IPS DF 6.9 (cell line): ENCODE data around the gene E2F4.

Source experiments
- DNase-seq: peaks from one replicate; pipeline ENCODE4 v3.0.0-alpha.2; 2013; ENCODE audit warnings: low read depth, low spot score
- H3K27ac ChIP-seq: one replicate; pipeline ENCODE4 v1.5.1; 2013; ENCODE audit warnings: low read length, control low read depth
- H3K27me3 ChIP-seq: 2 replicates; pipeline ENCODE4 v1.6.1; 2013; ENCODE audit warnings: mild to moderate bottlenecking, low read length; ENCODE audit not compliant: control insufficient read depth, insufficient read depth
- H3K36me3 ChIP-seq: 2 replicates; pipeline ENCODE4 v1.6.1; 2013; ENCODE audit warnings: low read length; ENCODE audit not compliant: control insufficient read depth, insufficient read depth
- H3K4me1 ChIP-seq: 2 replicates; pipeline ENCODE4 v1.6.1; 2013; ENCODE audit warnings: low read length; ENCODE audit not compliant: control insufficient read depth, insufficient read depth
- H3K4me3 ChIP-seq: 2 replicates; pipeline ENCODE4 v1.5.1; 2013; ENCODE audit warnings: mild to moderate bottlenecking, low read length
- H3K9me3 ChIP-seq: 2 replicates; pipeline ENCODE4 v1.6.1; 2013; ENCODE audit warnings: low read length, inconsistent platforms; ENCODE audit not compliant: control insufficient read depth, insufficient read depth
- WGBS: extraction: QIAGEN DNeasy Blood & Tissue Kit; methylation state at CpG from one replicate; pipeline ENCODE4 v1.1.7; 2013; ENCODE audit warnings: mixed read lengths, missing lambda C conversion rate; ENCODE audit not compliant: insufficient read length, insufficient coverage; 5-methylcytosine and 5-hydroxymethylcytosine counted together

Gene E2F4

DNA sequence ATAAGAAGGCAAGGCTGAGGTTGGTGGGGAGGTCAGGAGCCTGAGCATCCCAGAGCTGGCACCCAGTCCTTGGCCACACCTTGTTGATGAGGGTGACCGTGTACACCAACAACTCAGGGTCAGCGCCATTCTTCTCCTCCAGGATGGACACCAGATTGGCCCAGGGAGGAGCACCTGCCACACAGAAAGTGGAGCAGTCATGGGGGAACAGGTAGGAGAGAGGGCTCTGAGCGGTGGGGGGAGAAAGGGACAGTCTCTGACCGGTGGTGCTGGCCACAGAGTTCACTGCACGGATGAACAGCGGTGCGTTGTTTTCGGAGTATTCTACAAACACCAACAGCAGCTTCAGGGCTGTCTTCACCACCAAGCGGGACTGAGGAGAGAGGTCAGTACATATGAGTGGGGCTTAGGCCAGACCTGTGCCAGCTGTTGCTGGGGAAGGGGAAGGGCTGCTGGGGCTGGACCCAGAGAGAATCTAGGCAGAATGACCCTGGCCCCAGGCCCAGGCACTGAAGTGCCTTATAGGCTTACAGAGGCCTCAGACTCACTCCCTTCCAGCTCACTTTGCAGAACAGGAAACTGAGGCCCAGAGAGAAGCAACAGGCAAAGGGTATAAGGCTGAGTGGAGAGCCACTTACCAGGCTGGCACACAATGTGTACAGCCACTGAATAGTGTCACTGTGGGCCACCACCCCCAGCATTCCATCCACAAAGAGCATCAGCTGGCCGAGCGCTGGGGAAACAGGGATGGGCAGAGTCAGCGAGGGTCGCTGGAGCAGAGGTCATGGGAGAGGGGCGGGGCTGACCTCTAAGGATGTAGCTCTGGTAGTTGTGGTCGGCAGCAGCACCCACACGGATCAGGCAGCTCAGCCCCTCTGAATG, 45.7 kb downstream of the E2F4 start:
- H3K4me1 ChIP-seq = peaks cover 6% of the 10 kb centered on the region; the same call in 1 of the 2 replicates
- no peak overlapping the region for H3K27ac ChIP-seq
- no peaks in the 10 kb centered on the region for H3K27me3 ChIP-seq
- H3K36me3 ChIP-seq = peaks cover 20% of the 10 kb centered on the region
- WGBS = no CpG with 5 or more reads among the region's 16 CpGs
- DNase-seq = no peak
- no peak overlapping the region for H3K4me3 ChIP-seq
- H3K9me3 ChIP-seq = no peaks in the 10 kb centered on the region

DNA sequence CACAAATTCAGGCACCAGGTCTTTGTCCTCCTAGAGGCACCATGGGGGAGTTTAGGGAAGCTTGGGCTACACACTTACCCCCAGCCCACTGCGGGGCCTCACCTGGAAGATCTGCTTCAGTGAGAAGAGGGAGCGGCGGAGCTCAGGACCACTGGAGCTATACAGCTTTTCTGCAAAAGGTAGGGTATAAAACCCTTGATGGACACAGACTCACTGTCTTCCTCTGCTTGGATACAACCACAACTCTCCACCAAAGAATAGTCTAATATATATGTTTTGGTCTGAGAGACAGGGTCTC, 46.3 kb downstream of the E2F4 start:
- no CpG with 5 or more reads among the region's 3 CpGs for WGBS
- H3K9me3 ChIP-seq = no peaks in the 10 kb centered on the region

GRCh38 chr16:67238806-67239470, 47.0 kb downstream of the E2F4 start:
- Histone ChIP-seq H3K4me3 (no peak overlapping the region), H3K27me3 (no peaks in the 10 kb centered on the region), H3K9me3 (no peaks in the 10 kb centered on the region), H3K4me1 (peaks cover 6% of the 10 kb centered on the region; the same call in 1 of the 2 replicates), H3K27ac (no peak overlapping the region), H3K36me3 (peaks cover 20% of the 10 kb centered on the region)
- DNase-seq = no peak
- no CpG with 5 or more reads among the region's 9 CpGs for WGBS

More for the DNA sequence above, 46.3 kb downstream of the E2F4 start:
- Histone ChIP-seq H3K36me3 (peaks cover 20% of the 10 kb centered on the region), H3K27me3 (no peaks in the 10 kb centered on the region), H3K27ac (no peak overlapping the region), H3K4me3 (no peak overlapping the region), H3K4me1 (peaks cover 6% of the 10 kb centered on the region; the same call in 1 of the 2 replicates)
- DNase-seq = no peak

- Histone ChIP-seq H3K27ac (no peak overlapping the region), H3K4me1 (peaks cover 10% of the 10 kb centered on the region), H3K9me3 (no peaks in the 10 kb centered on the region), H3K36me3 (peaks cover 17% of the 10 kb centered on the region), H3K4me3 (no peak overlapping the region), H3K27me3 (no peaks in the 10 kb centered on the region)
- DNase-seq = no peak
- no CpG with 5 or more reads among the region's 4 CpGs for WGBS
Measured at GRCh38 chr16:67240506-67240905, 48.6 kb downstream of the E2F4 start.

DNA sequence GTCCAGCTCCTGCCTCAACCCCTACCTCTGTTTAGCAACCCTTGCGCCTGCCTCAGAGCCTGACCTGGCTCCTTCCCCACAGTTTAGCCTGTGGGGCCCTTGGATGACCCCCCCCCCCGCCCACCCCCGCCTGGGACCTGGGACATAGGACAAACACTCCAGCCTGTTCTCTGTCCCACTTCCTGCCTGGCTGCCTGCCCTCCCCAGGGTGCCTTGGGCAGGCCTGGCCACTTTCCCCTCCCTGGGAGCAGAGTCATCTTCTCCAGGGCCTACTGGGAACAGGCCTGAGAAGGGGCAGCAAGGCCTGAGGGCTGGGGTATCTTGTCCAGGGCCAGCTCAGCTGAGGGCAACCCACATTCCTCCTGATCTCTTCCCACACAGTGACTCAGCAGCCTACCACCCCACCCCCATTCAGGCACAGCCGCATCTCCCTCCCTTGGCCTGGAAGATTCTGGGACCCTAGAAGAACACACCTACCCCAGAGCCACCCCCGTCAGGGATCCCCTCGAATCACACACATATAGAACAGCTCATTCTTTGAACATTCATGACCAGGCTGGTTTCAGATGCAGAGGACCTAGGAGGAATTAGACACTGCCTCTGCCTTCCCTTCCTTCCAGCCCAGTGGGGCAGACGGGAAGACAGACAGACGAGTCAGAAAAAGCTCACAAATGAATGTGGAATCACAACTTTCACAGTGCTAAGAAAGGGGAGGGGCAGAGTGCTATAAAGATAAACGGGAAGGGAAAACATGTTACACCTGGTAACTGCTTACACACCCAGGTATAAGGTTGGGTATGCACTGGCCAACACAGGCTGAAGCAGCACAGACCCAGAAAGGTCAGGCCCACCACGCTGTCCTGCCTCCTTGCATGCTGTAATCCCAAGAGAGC, 49.3 kb downstream of the E2F4 start:
- Histone ChIP-seq H3K4me3 (no peak overlapping the region), H3K4me1 (peaks cover 12% of the 10 kb centered on the region), H3K27ac (no peak overlapping the region), H3K27me3 (no peaks in the 10 kb centered on the region), H3K36me3 (peaks cover 13% of the 10 kb centered on the region), H3K9me3 (no peaks in the 10 kb centered on the region)
- no CpG with 5 or more reads among the region's 10 CpGs for WGBS
- no peak for DNase-seq

DNA sequence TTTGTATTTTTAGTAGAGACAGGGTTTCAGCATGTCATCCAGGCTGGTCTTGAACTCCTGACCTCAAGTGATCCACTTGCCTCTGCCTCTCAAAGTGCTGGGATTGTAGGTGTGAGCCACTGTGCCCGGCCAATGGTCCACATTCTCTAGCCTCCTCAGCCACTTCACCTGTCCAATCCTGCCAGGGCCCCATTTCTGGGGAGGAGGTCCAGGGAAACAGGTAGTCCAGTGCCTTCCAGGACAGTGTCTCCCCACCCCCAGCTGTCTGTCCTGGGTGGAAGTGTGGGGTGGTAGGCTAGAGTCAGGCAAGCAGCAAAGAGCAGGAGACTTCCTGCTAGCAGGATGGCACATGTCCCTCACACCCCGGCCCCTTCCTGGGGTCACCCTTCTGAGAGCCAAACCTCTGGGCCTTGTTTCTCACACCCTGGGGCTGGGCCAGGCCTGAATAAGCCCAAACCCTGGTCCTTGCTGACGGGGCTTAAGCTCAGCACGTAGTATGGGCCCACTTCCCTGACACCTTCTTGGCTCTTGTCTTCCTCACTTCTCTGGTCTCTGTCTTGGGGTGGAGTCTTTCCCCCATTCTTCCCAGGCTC, 50.3 kb downstream of the E2F4 start:
- H3K9me3 ChIP-seq = no peaks in the 10 kb centered on the region
- H3K27ac ChIP-seq = no peak overlapping the region
- no peak for DNase-seq
- WGBS = no CpG with 5 or more reads among the region's 4 CpGs
- peaks cover 10% of the 10 kb centered on the region for H3K4me1 ChIP-seq
- H3K27me3 ChIP-seq = no peaks in the 10 kb centered on the region
- H3K4me3 ChIP-seq = no peak overlapping the region
- H3K36me3 ChIP-seq = peaks cover 6% of the 10 kb centered on the region

- Histone ChIP-seq H3K4me1 (peaks cover 17% of the 10 kb centered on the region), H3K9me3 (no peaks in the 10 kb centered on the region), H3K4me3 (no peak overlapping the region), H3K27ac (no peak overlapping the region), H3K36me3 (peaks cover 2% of the 10 kb centered on the region; the same call in 1 of the 2 replicates), H3K27me3 (no peaks in the 10 kb centered on the region)
- no peak for DNase-seq
- WGBS = no CpG with 5 or more reads among the region's 4 CpGs
Measured at GRCh38 chr16:67243481-67243880, 51.5 kb downstream of the E2F4 start.

DNA sequence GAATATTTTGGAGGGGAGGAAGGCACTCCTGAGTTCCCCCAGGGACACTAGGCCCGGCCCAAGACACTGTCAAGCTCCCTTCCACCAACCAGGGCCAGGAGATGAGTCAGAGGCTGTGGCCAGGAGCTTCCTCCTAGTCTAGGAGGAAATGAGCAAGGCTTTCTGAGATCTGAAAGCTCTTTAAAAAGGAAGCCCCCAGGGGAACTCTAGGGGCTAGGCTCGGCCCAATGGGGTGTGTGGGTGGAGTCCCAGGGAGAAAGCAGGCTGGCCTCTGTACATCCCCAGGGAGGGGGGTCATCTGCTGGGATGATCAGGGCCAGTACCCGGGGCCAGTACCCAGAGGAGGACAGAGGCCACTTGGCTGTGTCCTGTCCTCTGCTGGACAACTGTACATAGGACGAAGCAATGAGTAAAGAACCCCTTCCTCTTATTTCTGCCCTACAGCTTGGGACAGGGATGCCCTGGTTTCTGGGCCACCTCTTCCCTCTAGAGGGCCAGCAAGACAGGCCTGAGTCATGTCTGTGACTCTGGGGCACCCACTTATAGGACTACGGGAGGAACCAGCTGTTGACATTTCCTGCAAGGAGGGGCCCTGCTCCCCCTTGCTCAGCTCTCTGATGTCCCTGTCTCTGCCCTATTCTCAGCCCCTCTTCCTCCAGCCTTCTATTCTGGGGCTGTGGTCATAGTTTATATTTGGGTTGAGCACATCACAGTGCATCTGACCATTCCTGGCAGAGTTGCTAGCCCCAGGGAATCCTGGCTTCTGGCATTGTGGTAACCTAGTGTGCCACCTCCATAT, 52.6 kb downstream of the E2F4 start:
- DNase-seq = no peak
- WGBS = no CpG with 5 or more reads among the region's 5 CpGs
- no peak overlapping the region for H3K4me3 ChIP-seq
- no peaks in the 10 kb centered on the region; the same call in 1 of the 2 replicates for H3K27me3 ChIP-seq
- no peaks in the 10 kb centered on the region for H3K36me3 ChIP-seq
- no peaks in the 10 kb centered on the region for H3K9me3 ChIP-seq
- no peak overlapping the region for H3K27ac ChIP-seq
- peaks cover 17% of the 10 kb centered on the region for H3K4me1 ChIP-seq

- Histone ChIP-seq H3K27me3 (peaks cover 2% of the 10 kb centered on the region), H3K9me3 (no peaks in the 10 kb centered on the region), H3K36me3 (no peaks in the 10 kb centered on the region), H3K4me1 (peaks cover 19% of the 10 kb centered on the region), H3K4me3 (no peak overlapping the region), H3K27ac (no peak overlapping the region)
- WGBS = no CpG with 5 or more reads among the region's 4 CpGs
- DNase-seq = no peak
Measured at GRCh38 chr16:67245186-67245585, 53.2 kb downstream of the E2F4 start.
